ENCODE measurements around the gene RNF227. TPM values are rescaled to one million over a fixed set of nuclear protein-coding genes. Genes with fewer than 3 reads are reported as not detected.
A peak's percentile ranks its signal among the peaks of the same experiment; 100 is the strongest.

RNF227 gene
- total and polyA plus RNA-seq, 10 of the 15 experiments (the other 5 are each of a cell fraction or from before 2014, with no cell fraction given): 0.49 to 5.0 (median 1.3) TPM

DNA sequence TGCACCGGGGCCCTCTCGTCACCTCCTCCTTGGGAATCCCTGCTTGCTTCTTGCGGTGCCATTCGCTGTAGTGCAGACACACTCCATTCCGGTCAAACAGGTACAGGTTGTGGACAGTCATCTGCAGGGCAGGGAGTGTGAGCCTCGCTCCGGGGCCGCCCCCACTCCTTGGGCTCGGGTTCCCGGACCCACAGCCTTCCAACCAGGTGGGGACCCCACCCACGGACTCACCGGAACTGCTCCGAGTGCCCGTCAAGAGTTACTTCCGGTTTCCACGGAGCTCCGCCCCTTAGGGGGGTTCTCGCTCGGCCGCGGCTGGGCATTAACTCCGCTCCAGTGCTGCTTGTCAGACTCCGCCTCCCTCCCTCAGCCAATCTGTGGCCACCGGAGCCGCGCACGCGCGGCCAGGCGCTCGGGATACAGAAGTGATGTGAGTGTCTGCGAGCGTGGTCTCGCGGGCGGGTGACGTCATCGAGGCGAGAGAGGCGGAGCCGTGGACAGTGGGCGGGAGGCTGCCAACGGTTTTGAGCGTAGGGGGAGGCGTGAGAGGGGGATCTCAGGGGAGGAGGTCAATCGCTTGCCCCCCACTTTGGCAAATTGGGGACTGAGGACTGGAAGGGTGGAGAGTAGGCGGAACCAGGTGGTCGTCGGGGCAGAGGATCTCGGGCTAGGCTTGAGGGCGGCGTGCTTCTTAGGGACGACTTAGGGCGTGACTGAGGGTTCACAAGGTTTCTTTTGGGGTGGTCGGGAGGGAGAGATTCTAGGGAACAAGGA, 15.8 kb upstream of the RNF227 start, which contains the start of the genes CNTROB and TRAPPC1:
Gene CNTROB (plus strand): TSS at position 498 of the 774 bp plus-strand sequence. CDS start 874 bp downstream, outside the sequence.
Gene TRAPPC1 (minus strand): TSS at position 238 of the 774 bp plus-strand sequence. CDS start 117 bp downstream, at position 121.
- Histone ChIP-seq H3K9me3 (replicated peaks; ENCODE audit: control insufficient read depth, insufficient read depth, low read length) (no peaks in the 10 kb centered on the region), H2AFZ (ENCODE audit: control insufficient read depth, low read depth, low read length) (peak within 1 kb of the TSS; percentile 97), H3K4me1 (ENCODE audit: control insufficient read depth, insufficient read depth, low read length) (peaks cover 8% of the 10 kb centered on the region), H3K27ac (ENCODE audit: control insufficient read depth, insufficient read depth) (peak within 1 kb of the TSS; percentile 96), H4K20me1 (ENCODE audit: control insufficient read depth, insufficient read depth) (no peaks in the 10 kb centered on the region), H3K79me2 (ENCODE audit: control insufficient read depth, insufficient read depth, low read length) (peaks cover 31% of the 10 kb centered on the region), H3K4me2 (ENCODE audit: control insufficient read depth, insufficient read depth) (peak within 1 kb of the TSS; percentile 58), H3K9ac (ENCODE audit: control insufficient read depth, insufficient read depth, low read length) (peak within 1 kb of the TSS; percentile 97), H3K27me3 (replicated peaks in 1 of 2; ENCODE audit: control insufficient read depth in 2 of 2, insufficient read depth in 2 of 2, low read length in 1 of 2) (no peaks in the 10 kb centered on the region), H3K36me3 (ENCODE audit: control insufficient read depth in 2 of 2, insufficient read depth in 2 of 2, low read length in 1 of 2) (peaks cover 0 to 3% of the 10 kb centered on the region in 2 experiments; a peak in 2 of 4 replicates), H3K4me3 (peak within 1 kb of the TSS; percentile 100)
- SMC1A ChIA-PET (ENCODE audit: uncharacterized antibody, unreplicated experiment): interaction anchor here (0.9 to 4.7 kb wide), 14 partner anchors 13 to 187 kb away, joined by 3 to 25 read pairs (median 6); partner anchors contain the start of genes NAA38 and RNF227
- peak; percentile 92 for ATAC-seq
- RAD21 ChIA-PET (ENCODE audit: unreplicated experiment): interaction anchor here (0.6 to 2.8 kb wide), 19 partner anchors 9 to 258 kb away, joined by 3 to 14 read pairs (median 4); partner anchors contain the start of genes BORCS6, NAA38 and RNF227
- POLR2A ChIA-PET: interaction anchor here (0.6 to 3.4 kb wide), 22 partner anchors 8 to 363 kb away, joined by 3 to 27 read pairs (median 4); partner anchors contain the start of genes NAA38, RNF227 and SLC25A35
- CTCF ChIA-PET: interaction anchor here (0.5 to 8.9 kb wide), 18 partner anchors 12 to 263 kb away, joined by 3 to 76 read pairs (median 4); partner anchors contain the start of genes CYB5D1, NAA38 and RNF227
- intact Hi-C loops (cut with micrococcal nuclease; ENCODE audit: unreplicated experiment): loop anchor here (5.0 kb wide), 1 partner anchor 55 kb away; no protein-coding TSS in a partner anchor
- BruUV-seq (replicated peaks): no TSS peak
- under 1% methylated on average over 51 of the region's 55 CpGs for WGBS (ENCODE audit: insufficient coverage, insufficient replicate concordance, low lambda C conversion rate, missing lambda C conversion rate)
- in situ Hi-C loops (cut with MboI): no loop called here
- DNase-seq (ENCODE audit: low read depth, low spot score): peak; percentile 98
- FAIRE-seq: peak; percentile 96
- TF ChIP-seq EP300 (IDR thresholded peaks at IDR 0.05; ENCODE audit: borderline replicate concordance in 1 of 2, control insufficient read depth in 1 of 2, low read depth in 2 of 2, low read length in 2 of 2) (peak in 1 of 2 experiments; percentile 27; a peak in 1 of 4 replicates), BRCA1 (IDR thresholded peaks at IDR 0.05; ENCODE audit: low read depth, low read length) (peak; percentile 66), SIN3A (IDR thresholded peaks at IDR 0.05; ENCODE audit: low read depth, low read length) (peak; percentile 52), ZSCAN29 (IDR thresholded peaks at IDR 0.05) (no peak), SMC3 (IDR thresholded peaks at IDR 0.05; ENCODE audit: borderline replicate concordance, low read length) (0 out of 2 replicates have a peak, but pooled peaks have one; percentile 1), KLF5 (IDR thresholded peaks at IDR 0.05; ENCODE audit: partially characterized antibody) (no peak), IKZF1 (conservative IDR thresholded peaks at IDR 0.05) (peak; percentile 60), ESRRA (IDR thresholded peaks at IDR 0.05; ENCODE audit: low read length) (no peak), NFXL1 (IDR thresholded peaks at IDR 0.05; ENCODE audit: borderline replicate concordance) (no peak)
- TF ChIP-seq, protein P1, sequence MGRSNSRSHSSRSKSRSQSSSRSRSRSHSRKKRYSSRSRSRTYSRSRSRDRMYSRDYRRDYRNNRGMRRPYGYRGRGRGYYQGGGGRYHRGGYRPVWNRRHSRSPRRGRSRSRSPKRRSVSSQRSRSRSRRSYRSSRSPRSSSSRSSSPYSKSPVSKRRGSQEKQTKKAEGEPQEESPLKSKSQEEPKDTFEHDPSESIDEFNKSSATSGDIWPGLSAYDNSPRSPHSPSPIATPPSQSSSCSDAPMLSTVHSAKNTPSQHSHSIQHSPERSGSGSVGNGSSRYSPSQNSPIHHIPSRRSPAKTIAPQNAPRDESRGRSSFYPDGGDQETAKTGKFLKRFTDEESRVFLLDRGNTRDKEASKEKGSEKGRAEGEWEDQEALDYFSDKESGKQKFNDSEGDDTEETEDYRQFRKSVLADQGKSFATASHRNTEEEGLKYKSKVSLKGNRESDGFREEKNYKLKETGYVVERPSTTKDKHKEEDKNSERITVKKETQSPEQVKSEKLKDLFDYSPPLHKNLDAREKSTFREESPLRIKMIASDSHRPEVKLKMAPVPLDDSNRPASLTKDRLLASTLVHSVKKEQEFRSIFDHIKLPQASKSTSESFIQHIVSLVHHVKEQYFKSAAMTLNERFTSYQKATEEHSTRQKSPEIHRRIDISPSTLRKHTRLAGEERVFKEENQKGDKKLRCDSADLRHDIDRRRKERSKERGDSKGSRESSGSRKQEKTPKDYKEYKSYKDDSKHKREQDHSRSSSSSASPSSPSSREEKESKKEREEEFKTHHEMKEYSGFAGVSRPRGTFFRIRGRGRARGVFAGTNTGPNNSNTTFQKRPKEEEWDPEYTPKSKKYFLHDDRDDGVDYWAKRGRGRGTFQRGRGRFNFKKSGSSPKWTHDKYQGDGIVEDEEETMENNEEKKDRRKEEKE (IDR thresholded peaks at IDR 0.05): no peak
- TF ChIP-seq, protein P2, sequence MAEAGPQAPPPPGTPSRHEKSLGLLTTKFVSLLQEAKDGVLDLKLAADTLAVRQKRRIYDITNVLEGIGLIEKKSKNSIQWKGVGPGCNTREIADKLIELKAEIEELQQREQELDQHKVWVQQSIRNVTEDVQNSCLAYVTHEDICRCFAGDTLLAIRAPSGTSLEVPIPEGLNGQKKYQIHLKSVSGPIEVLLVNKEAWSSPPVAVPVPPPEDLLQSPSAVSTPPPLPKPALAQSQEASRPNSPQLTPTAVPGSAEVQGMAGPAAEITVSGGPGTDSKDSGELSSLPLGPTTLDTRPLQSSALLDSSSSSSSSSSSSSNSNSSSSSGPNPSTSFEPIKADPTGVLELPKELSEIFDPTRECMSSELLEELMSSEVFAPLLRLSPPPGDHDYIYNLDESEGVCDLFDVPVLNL (IDR thresholded peaks at IDR 0.05; ENCODE audit: low read depth, low read length): no peak
- TF ChIP-seq, protein P3, sequence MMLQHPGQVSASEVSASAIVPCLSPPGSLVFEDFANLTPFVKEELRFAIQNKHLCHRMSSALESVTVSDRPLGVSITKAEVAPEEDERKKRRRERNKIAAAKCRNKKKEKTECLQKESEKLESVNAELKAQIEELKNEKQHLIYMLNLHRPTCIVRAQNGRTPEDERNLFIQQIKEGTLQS (IDR thresholded peaks at IDR 0.05; ENCODE audit: borderline replicate concordance, extremely low read depth, low read depth, low read length): no peak
- TF ChIP-seq, protein P4, sequence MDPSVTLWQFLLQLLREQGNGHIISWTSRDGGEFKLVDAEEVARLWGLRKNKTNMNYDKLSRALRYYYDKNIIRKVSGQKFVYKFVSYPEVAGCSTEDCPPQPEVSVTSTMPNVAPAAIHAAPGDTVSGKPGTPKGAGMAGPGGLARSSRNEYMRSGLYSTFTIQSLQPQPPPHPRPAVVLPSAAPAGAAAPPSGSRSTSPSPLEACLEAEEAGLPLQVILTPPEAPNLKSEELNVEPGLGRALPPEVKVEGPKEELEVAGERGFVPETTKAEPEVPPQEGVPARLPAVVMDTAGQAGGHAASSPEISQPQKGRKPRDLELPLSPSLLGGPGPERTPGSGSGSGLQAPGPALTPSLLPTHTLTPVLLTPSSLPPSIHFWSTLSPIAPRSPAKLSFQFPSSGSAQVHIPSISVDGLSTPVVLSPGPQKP (IDR thresholded peaks at IDR 0.05; ENCODE audit: low read depth, low read length): peak; percentile 93
- TF ChIP-seq, protein P5, sequence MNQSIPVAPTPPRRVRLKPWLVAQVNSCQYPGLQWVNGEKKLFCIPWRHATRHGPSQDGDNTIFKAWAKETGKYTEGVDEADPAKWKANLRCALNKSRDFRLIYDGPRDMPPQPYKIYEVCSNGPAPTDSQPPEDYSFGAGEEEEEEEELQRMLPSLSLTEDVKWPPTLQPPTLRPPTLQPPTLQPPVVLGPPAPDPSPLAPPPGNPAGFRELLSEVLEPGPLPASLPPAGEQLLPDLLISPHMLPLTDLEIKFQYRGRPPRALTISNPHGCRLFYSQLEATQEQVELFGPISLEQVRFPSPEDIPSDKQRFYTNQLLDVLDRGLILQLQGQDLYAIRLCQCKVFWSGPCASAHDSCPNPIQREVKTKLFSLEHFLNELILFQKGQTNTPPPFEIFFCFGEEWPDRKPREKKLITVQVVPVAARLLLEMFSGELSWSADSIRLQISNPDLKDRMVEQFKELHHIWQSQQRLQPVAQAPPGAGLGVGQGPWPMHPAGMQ (IDR thresholded peaks at IDR 0.05; ENCODE audit: borderline replicate concordance): no peak

Data from GM12878 (cell line).